HG03575 (cell line): ENCODE results near the gene NAXD.
A peak's percentile ranks its signal among the peaks of the same experiment; 100 is the strongest.
"Not testable (repeated sequence)": the region's sequence is repeated elsewhere in the genome, so short reads cannot be mapped to it uniquely, and the experiment has no call there.

Experiments used
- ATAC-seq: cut with Tn5 transposase; IDR thresholded peaks from one replicate; pipeline ENCODE4 v1.9.1; 2021; ENCODE audit not compliant: unreplicated experiment, insufficient number of reproducible peaks, low FRiP score; ENCODE audit errors: extremely low read depth

NAXD gene

GRCh38 chr13:110653271-110653670 is 37.9 kb downstream of the NAXD start:
- no peak for ATAC-seq

- ATAC-seq = no peak
Measured at GRCh38 chr13:110653851-110654250, 38.5 kb downstream of the NAXD start.

- no peak for ATAC-seq
Measured at GRCh38 chr13:110657196-110657595, 41.9 kb downstream of the NAXD start.

GRCh38 chr13:110658218-110658911 is 43.0 kb downstream of the NAXD start:
- peak; percentile 93 for ATAC-seq

GRCh38 chr13:110661256-110661655 is 45.9 kb downstream of the NAXD start:
- no peak for ATAC-seq

- ATAC-seq = no peak
Measured at GRCh38 chr13:110662091-110662490, 46.7 kb downstream of the NAXD start.

- ATAC-seq = no peak
Measured at GRCh38 chr13:110662777-110663443, 47.6 kb downstream of the NAXD start.

- ATAC-seq = no peak
Measured at GRCh38 chr13:110663491-110663890, 48.1 kb downstream of the NAXD start.

- ATAC-seq = no peak
Measured at GRCh38 chr13:110664041-110664440, 48.7 kb downstream of the NAXD start.

- no peak for ATAC-seq
Measured at GRCh38 chr13:110664673-110665072, 49.3 kb downstream of the NAXD start.

- ATAC-seq = no peak
Measured at GRCh38 chr13:110665491-110666254, 50.3 kb downstream of the NAXD start.

- ATAC-seq = no peak
Measured at GRCh38 chr13:110666255-110666533, 50.8 kb downstream of the NAXD start.

GRCh38 chr13:110669036-110669435 is 53.7 kb downstream of the NAXD start:
- no peak for ATAC-seq

GRCh38 chr13:110669814-110670213 is 54.5 kb downstream of the NAXD start:
- ATAC-seq = not testable (repeated sequence)

GRCh38 chr13:110676595-110677587 is 61.5 kb downstream of the NAXD start:
- ATAC-seq = peak; percentile 68

GRCh38 chr13:110677731-110678545 is 62.6 kb downstream of the NAXD start:
- no peak for ATAC-seq

- no peak for ATAC-seq
Measured at GRCh38 chr13:110680852-110681251, 65.5 kb downstream of the NAXD start.

- ATAC-seq = no peak
Measured at GRCh38 chr13:110681868-110682550, 66.7 kb downstream of the NAXD start.
